ENCODE results near the gene MACROD2.

GRCh38 chr20:14878676-14879019 lies 883.3 kb downstream of the MACROD2 start:
- TF ChIP-seq CTCF (IDR thresholded peaks at IDR 0.05; ENCODE audit: insufficient read depth, low read length, poor library complexity, severe bottlenecking) (no peak), EZH2phosphoT487 (conservative IDR thresholded peaks at IDR 0.05; ENCODE audit: low read length) (no peak)
